GM12878 (cell line): ENCODE measurements around the gene NCR3LG1.

Experiments
- CBX3 ChIP-seq: fragments of 200-600 bp; sonication (generic); IDR thresholded peaks from 2 replicates; pipeline ENCODE4 v1.6.1; 2016; ENCODE audit warnings: low read depth, borderline replicate concordance
- CEBPB ChIP-seq, 2 experiments: fragments of 150-350 bp in 1 of 2; IDR thresholded peaks; 2 replicates each; pipeline ENCODE4 v1.6.1; 2012 to 2014; ENCODE audit warnings: low read depth in 2 of 2, low read length in 2 of 2, borderline replicate concordance in 1 of 2, inconsistent platforms in 1 of 2
- CTCF ChIP-seq, 3 experiments: IDR thresholded peaks in 2 of 3; conservative IDR thresholded peaks in 1 of 3; 2 replicates each; pipeline ENCODE4 v1.5.1; 2011; ENCODE audit warnings: low read depth in 3 of 3, low read length in 3 of 3, mild to moderate bottlenecking in 3 of 3, control low read depth in 2 of 3, moderate library complexity in 2 of 3, inconsistent platforms in 1 of 3, mixed read lengths in 1 of 3; ENCODE audit not compliant: control insufficient read depth in 2 of 3, insufficient read depth in 1 of 3; ENCODE audit errors: extremely low read depth in 1 of 3
- EZH2 ChIP-seq: IDR thresholded peaks from 2 replicates; pipeline ENCODE4 v1.6.1; 2012; ENCODE audit warnings: low read depth, mild to moderate bottlenecking, control low read depth, inconsistent platforms, low read length, borderline replicate concordance; ENCODE audit not compliant: control insufficient read depth
- HCFC1 ChIP-seq: fragments of 150-350 bp; IDR thresholded peaks from 2 replicates; pipeline ENCODE4 v1.6.1; 2014; ENCODE audit warnings: low read length
- HDGF ChIP-seq: fragments of 450-650 bp; IDR thresholded peaks from 2 replicates; pipeline ENCODE4 v1.6.1; 2016; ENCODE audit warnings: antibody characterized with exemption
- MTA2 ChIP-seq: fragments of 450-650 bp; IDR thresholded peaks from 2 replicates; pipeline ENCODE4 v1.6.1; 2016; ENCODE audit warnings: low read depth, mild to moderate bottlenecking, moderate library complexity
- NFIC ChIP-seq: IDR thresholded peaks from 2 replicates; pipeline ENCODE4 v1.6.1; 2012; ENCODE audit warnings: low read depth, mild to moderate bottlenecking, inconsistent platforms, low read length, moderate library complexity
- NRF1 ChIP-seq: conservative IDR thresholded peaks from 2 replicates; pipeline ENCODE4 v1.6.1; 2011; ENCODE audit warnings: mild to moderate bottlenecking, low read depth, low read length, improper control_type of control experiment
- POLR2AphosphoS2 ChIP-seq: IDR thresholded peaks from 2 replicates; pipeline ENCODE4 v1.6.1; 2011; ENCODE audit warnings: low read depth, mild to moderate bottlenecking, low read length, improper control_type of control experiment, moderate library complexity
- SMC3 ChIP-seq: IDR thresholded peaks from 2 replicates; pipeline ENCODE4 v1.6.1; 2011; ENCODE audit warnings: low read length, improper control_type of control experiment, borderline replicate concordance
- USF2 ChIP-seq: IDR thresholded peaks from 2 replicates; pipeline ENCODE4 v1.6.1; 2011; ENCODE audit warnings: low read depth, low read length, improper control_type of control experiment, borderline replicate concordance
- ZNF274 ChIP-seq: IDR thresholded peaks from one replicate; pipeline ENCODE4 v1.8.0; 2011; ENCODE audit not compliant: insufficient read length, insufficient read depth
- ZNF384 ChIP-seq: IDR thresholded peaks from 2 replicates; pipeline ENCODE4 v1.6.1; 2012; ENCODE audit warnings: low read depth, mild to moderate bottlenecking, low read length, improper control_type of control experiment, borderline replicate concordance

- TF ChIP-seq HCFC1 (no peak), MTA2 (no peak), CTCF (IDR thresholded peaks at IDR 0.05 in 2 of 3, conservative IDR thresholded peaks at IDR 0.05 in 1 of 3; ENCODE audit: control insufficient read depth in 2 of 3, extremely low read depth in 1 of 3, insufficient read depth in 1 of 3, low read depth in 3 of 3, low read length in 3 of 3) (no peak), ZNF274 (no peak), CEBPB (IDR thresholded peaks at IDR 0.05; ENCODE audit: borderline replicate concordance in 1 of 2, low read depth in 2 of 2, low read length in 2 of 2) (no peak), HDGF (no peak), EZH2 (no peak), CBX3 (no peak), POLR2AphosphoS2 (no peak), SMC3 (no peak), NRF1 (no peak), USF2 (no peak), NFIC (no peak), ZNF384 (no peak)
These were observed 70.2 kb downstream of the NCR3LG1 start for GRCh38 chr11:17421781-17422180.
